GM18517 (cell line): ENCODE data around the gene AKIRIN2.
"Not testable (repeated sequence)": the region's sequence is repeated elsewhere in the genome, so short reads cannot be mapped to it uniquely, and the experiment has no call there.

Source experiments
- ATAC-seq: cut with Tn5 transposase; IDR thresholded peaks from one replicate; pipeline ENCODE4 v1.9.1; 2021; ENCODE audit warnings: mild to moderate bottlenecking, moderate library complexity; ENCODE audit not compliant: unreplicated experiment

AKIRIN2 gene

GRCh38 chr6:87690441-87690840, 11.6 kb downstream of the AKIRIN2 start:
- ATAC-seq, result no peak

- ATAC-seq, result not testable (repeated sequence)
Observed at GRCh38 chr6:87687893-87688292, 14.1 kb downstream of the AKIRIN2 start.

GRCh38 chr6:87687296-87687695, 14.7 kb downstream of the AKIRIN2 start:
- ATAC-seq, result no peak

- not testable (repeated sequence) for ATAC-seq
Observed at GRCh38 chr6:87686636-87687205, 15.3 kb downstream of the AKIRIN2 start.

GRCh38 chr6:87684895-87685654, 17.0 kb downstream of the AKIRIN2 start:
- no peak for ATAC-seq

- ATAC-seq, result no peak
Observed at GRCh38 chr6:87683890-87684289, 18.1 kb downstream of the AKIRIN2 start.

GRCh38 chr6:87682310-87682709, 19.7 kb downstream of the AKIRIN2 start:
- no peak for ATAC-seq

- ATAC-seq, result no peak
Observed at GRCh38 chr6:87675004-87675681, 26.9 kb downstream of the AKIRIN2 start.

GRCh38 chr6:87674290-87674689, 27.7 kb downstream of the AKIRIN2 start:
- no peak for ATAC-seq

- ATAC-seq, result no peak
Observed at GRCh38 chr6:87673237-87673636, 28.8 kb downstream of the AKIRIN2 start.

- no peak for ATAC-seq
Observed at GRCh38 chr6:87672641-87673040, 29.4 kb downstream of the AKIRIN2 start.

GRCh38 chr6:87671555-87672029, 30.4 kb downstream of the AKIRIN2 start:
- no peak for ATAC-seq

- ATAC-seq, result no peak
Observed at GRCh38 chr6:87670707-87671106, 31.3 kb downstream of the AKIRIN2 start.

- peak; percentile 70 for ATAC-seq
Observed at GRCh38 chr6:87669051-87669450, 33.0 kb downstream of the AKIRIN2 start.

- no peak for ATAC-seq
Observed at GRCh38 chr6:87668013-87668412, 34.0 kb downstream of the AKIRIN2 start.

- no peak for ATAC-seq
Observed at GRCh38 chr6:87667032-87667431, 35.0 kb downstream of the AKIRIN2 start.

- ATAC-seq, result no peak
Observed at GRCh38 chr6:87664921-87665485, 37.0 kb downstream of the AKIRIN2 start.

GRCh38 chr6:87663434-87663833, 38.6 kb downstream of the AKIRIN2 start:
- ATAC-seq, result no peak

- ATAC-seq, result no peak
Observed at GRCh38 chr6:87661503-87661902, 40.5 kb downstream of the AKIRIN2 start.

GRCh38 chr6:87661016-87661415, 41.0 kb downstream of the AKIRIN2 start:
- no peak for ATAC-seq

GRCh38 chr6:87660226-87660911, 41.7 kb downstream of the AKIRIN2 start:
- no peak for ATAC-seq
